Measurements from ENCODE around the gene RPGRIP1.
"Not testable (repeated sequence)": the region's sequence is repeated elsewhere in the genome, so short reads cannot be mapped to it uniquely, and the experiment has no call there.

The RPGRIP1 gene

DNA sequence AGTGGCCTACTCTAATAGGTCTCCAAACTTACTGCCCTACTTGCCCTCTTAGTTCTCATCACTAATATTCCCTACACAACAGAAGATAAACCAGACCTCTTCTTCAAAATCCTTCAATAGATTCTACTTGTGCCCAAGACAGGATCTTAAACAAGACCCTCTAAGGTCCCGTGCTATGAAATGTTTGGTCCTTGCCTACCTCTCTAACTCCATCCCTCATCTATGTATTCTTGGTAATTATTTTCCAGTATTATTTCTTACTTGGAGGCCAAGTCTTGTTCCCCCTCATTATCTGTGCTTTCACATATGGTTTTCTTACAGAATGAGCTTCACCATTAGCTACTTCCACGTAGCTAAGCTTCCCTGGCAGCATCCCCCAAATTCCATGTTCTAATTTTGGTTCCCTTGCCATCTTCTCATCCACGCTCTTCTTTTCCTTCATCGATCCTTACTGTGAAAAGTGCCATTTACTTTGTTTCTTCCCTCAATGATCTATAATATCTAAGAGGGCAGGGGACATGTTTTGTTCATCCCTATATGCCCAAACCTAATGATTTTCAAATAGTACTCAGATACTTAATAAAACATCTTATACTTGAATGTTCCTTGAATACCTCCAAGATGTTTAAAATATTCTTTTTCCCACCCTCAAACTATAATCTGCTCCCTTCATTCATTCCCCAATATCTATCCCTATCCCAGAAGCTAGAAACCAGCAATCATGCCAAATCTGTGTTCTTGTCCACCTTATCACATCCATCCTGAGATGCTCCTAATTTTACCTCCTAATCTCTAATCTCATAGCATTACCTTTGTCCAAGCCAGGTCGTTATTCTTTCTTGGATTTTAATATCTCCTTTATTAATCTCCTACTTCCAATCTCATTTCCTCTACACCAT lies 20.7 kb upstream of the RPGRIP1 start:
- no peak for DNase-seq

GRCh38 chr14:21261824-21262223 lies 18.1 kb upstream of the RPGRIP1 start:
- DNase-seq = no peak

- DNase-seq = no peak
Measured at GRCh38 chr14:21262410-21262809, 17.5 kb upstream of the RPGRIP1 start.

DNA sequence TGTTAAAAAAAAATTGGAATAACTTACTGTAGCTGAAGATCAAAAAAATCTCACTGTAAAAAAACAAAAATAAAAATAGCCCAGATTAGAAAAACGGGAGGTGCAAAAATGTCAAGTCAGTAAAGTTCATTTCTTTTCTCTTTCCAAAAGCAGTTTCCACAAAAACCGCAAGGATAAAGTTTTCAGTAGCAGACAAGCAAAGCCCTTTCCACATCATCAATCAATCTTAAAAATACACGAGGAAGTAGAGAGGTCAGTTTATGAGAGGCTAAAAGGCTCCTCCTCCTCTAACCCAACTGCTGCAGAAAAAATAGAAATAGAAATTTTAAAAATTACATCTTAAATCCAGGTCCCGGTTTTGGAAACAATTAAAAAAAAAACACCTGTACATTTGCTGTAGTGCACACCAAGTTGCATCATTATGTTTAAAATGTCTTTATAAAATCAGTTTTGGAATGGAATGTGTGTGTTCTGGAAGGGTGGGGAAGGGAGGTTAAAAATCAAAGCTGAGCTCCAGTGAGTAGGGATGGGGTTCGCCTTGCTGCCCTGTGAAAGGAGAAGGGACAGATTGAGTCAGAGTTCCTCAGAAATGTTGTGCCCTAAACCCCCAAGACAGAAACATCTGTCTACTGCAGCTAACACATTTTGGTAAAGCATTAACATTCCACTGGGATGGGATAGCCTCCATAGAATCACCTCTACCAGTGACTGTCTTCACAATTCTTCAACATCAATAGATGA lies 16.4 kb upstream of the RPGRIP1 start:
- DNase-seq = no peak

GRCh38 chr14:21264025-21264801 lies 15.7 kb upstream of the RPGRIP1 start:
- DNase-seq = no peak

DNA sequence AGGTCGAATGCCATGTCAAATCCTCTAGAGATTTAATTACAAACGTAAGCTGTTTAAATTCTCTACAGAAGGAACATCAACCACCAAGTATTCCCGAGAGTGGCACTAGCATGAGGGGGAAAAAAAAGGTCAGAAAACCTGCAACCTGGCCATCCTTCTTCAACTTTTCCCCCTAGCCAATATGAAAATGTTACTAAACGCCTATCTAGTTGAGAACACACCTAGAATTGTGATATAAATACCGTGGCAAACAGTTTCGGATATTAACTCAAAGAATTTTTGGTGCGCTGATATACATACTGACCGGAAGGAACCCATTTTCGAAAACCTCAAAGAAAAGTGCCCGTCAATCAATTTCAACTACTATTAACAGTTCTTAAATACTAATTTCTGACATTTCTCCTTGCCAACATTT lies 12.4 kb upstream of the RPGRIP1 start:
- DNase-seq = no peak

GRCh38 chr14:21267886-21268616 lies 11.8 kb upstream of the RPGRIP1 start:
- DNase-seq = no peak

GRCh38 chr14:21268617-21269251 lies 11.1 kb upstream of the RPGRIP1 start:
- no peak for DNase-seq

GRCh38 chr14:21269252-21270046 lies 10.4 kb upstream of the RPGRIP1 start, which contains the start of gene HNRNPC:
TSS of gene HNRNPC (minus strand) at chr14:21269442. CDS start at chr14:21234193, 35,249 bp downstream.
- peak; percentile 99 for DNase-seq

- DNase-seq = not testable (repeated sequence)
Measured at GRCh38 chr14:21272661-21273060, 7.2 kb upstream of the RPGRIP1 start.

GRCh38 chr14:21275261-21275858 lies 4.5 kb upstream of the RPGRIP1 start:
- no peak for DNase-seq

- DNase-seq = no peak
Measured at GRCh38 chr14:21278632-21279031, 1.3 kb upstream of the RPGRIP1 start.

GRCh38 chr14:21281917-21282316 lies 2.0 kb downstream of the RPGRIP1 start:
- not testable (repeated sequence) for DNase-seq

GRCh38 chr14:21286516-21286915 lies 6.6 kb downstream of the RPGRIP1 start:
- not testable (repeated sequence) for DNase-seq

GRCh38 chr14:21287168-21287567 lies 7.3 kb downstream of the RPGRIP1 start:
- DNase-seq = no peak

- not testable (repeated sequence) for DNase-seq
Measured at GRCh38 chr14:21294026-21294425, 14.1 kb downstream of the RPGRIP1 start.

- DNase-seq = no peak
Measured at GRCh38 chr14:21298358-21298757, 18.5 kb downstream of the RPGRIP1 start.

DNA sequence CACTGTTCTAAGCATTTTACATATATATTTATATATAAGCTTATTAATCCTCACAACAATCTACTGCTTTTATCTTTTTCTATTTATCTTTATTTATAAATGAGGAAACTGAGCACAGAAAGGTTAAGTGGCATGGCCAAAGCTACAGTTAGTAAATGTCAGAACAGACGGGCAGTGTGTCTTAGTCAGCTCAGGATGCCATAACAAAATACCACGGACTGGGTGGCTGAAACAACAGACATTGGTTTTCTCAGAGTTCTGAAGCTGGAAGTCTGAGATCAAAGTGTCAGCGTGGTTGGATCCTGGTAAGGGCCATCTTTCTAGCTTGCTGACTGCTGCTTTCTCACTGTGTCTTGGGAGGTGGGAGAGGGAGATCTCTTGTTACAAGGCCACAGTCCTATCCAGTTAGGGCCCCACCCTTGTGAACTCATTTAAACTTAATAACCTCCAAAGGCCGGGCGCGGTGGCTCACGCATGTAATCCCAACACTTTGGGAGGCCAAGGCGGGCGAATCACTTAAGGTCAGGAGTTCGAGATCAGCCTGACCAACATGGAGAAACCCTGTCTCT lies 19.8 kb downstream of the RPGRIP1 start:
- DNase-seq = no peak

- DNase-seq = no peak
Measured at GRCh38 chr14:21300892-21301291, 21.0 kb downstream of the RPGRIP1 start.

Data from GDM1 (cell line).